NCI-H1417 (cell line): ENCODE data around the gene ANKRD39.

Experiments
- DNase-seq, 3 experiments: peaks; one replicate each; lab custom pipeline; 2025; lab: John Stamatoyannopoulos, UW

Gene ANKRD39

GRCh38 chr2:96853321-96853720 is 4.5 kb downstream of the ANKRD39 start:
- DNase-seq: no peak

GRCh38 chr2:96852667-96853066 is 5.1 kb downstream of the ANKRD39 start:
- DNase-seq: no peak

- no peak for DNase-seq
These were observed 9.6 kb downstream of the ANKRD39 start for GRCh38 chr2:96848264-96848663.

- DNase-seq: no peak
These were observed 10.2 kb downstream of the ANKRD39 start for GRCh38 chr2:96847586-96847985.

GRCh38 chr2:96846825-96847224 is 11.0 kb downstream of the ANKRD39 start:
- no peak for DNase-seq

- DNase-seq: no peak
These were observed 13.4 kb downstream of the ANKRD39 start for GRCh38 chr2:96844405-96844808.

- DNase-seq: no peak
These were observed 14.1 kb downstream of the ANKRD39 start, which contains the start of gene ANKRD23 for GRCh38 chr2:96843538-96844268. ANKRD23 (minus strand) TSS chr2:96844021; CDS start chr2:96843992, 29 bp downstream.

- no peak for DNase-seq
These were observed 15.2 kb downstream of the ANKRD39 start for GRCh38 chr2:96842600-96842999.

GRCh38 chr2:96841701-96842495 is 15.9 kb downstream of the ANKRD39 start:
- DNase-seq: no peak

GRCh38 chr2:96839875-96840850 is 17.7 kb downstream of the ANKRD39 start:
- DNase-seq: no peak

- DNase-seq: peak in 1 of 3 experiments; percentile 54
These were observed 18.4 kb downstream of the ANKRD39 start for GRCh38 chr2:96839293-96839874.

- DNase-seq: no peak
These were observed 19.2 kb downstream of the ANKRD39 start for GRCh38 chr2:96838345-96839292.

GRCh38 chr2:96837575-96837974 is 20.2 kb downstream of the ANKRD39 start:
- no peak for DNase-seq

GRCh38 chr2:96835830-96836229 is 22.0 kb downstream of the ANKRD39 start:
- no peak for DNase-seq

GRCh38 chr2:96832754-96833507 is 24.9 kb downstream of the ANKRD39 start:
- peak; percentile 92 to 98 (median 94) for DNase-seq

- no peak for DNase-seq
These were observed 25.4 kb downstream of the ANKRD39 start for GRCh38 chr2:96832408-96832753.

GRCh38 chr2:96831679-96832078 is 26.1 kb downstream of the ANKRD39 start:
- DNase-seq: peak in 1 of 3 experiments; percentile 12

- no peak for DNase-seq
These were observed 27.7 kb downstream of the ANKRD39 start for GRCh38 chr2:96830044-96830562.

GRCh38 chr2:96828874-96829273 is 28.9 kb downstream of the ANKRD39 start:
- DNase-seq: no peak

- no peak for DNase-seq
These were observed 29.4 kb downstream of the ANKRD39 start for GRCh38 chr2:96828436-96828835.
